Liver (tissue), 9 donors: ENCODE data around the gene PSEN1. TPM values are rescaled to one million over a fixed set of nuclear protein-coding genes. Genes with fewer than 3 reads are reported as not detected.

Experiments
- DNase-seq: peaks from one replicate; pipeline ENCODE4 v3.0.0-alpha.2; 2017; ENCODE audit warnings: low spot score
- H3K27ac ChIP-seq, 2 donors: one replicate each; pipeline ENCODE4 v1.7.0; 2013; ENCODE audit warnings: inconsistent platforms in 2 of 2, low read length in 2 of 2, control low read depth in 1 of 2, low read depth in 1 of 2, mild to moderate bottlenecking in 1 of 2
- H3K27me3 ChIP-seq, 4 donors: one replicate each; pipeline versions ENCODE4 v1.6.1 to v1.7.0; 2013; ENCODE audit warnings: low read length in 3 of 4, inconsistent platforms in 1 of 4, mild to moderate bottlenecking in 1 of 4, moderate library complexity in 1 of 4; ENCODE audit not compliant: control insufficient read depth in 4 of 4, insufficient read depth in 4 of 4
- H3K36me3 ChIP-seq, 4 donors: one replicate each; pipeline versions ENCODE4 v1.6.1 to v1.7.0; 2013; ENCODE audit warnings: low read length in 3 of 4, mild to moderate bottlenecking in 3 of 4, low read depth in 1 of 4, moderate library complexity in 1 of 4; ENCODE audit not compliant: control insufficient read depth in 4 of 4, insufficient read depth in 3 of 4
- H3K4me1 ChIP-seq, 4 donors: one replicate each; pipeline versions ENCODE4 v1.6.1 to v1.7.0; 2013; ENCODE audit warnings: low read length in 3 of 4, mild to moderate bottlenecking in 3 of 4, moderate library complexity in 1 of 4; ENCODE audit not compliant: control insufficient read depth in 4 of 4, insufficient read depth in 4 of 4
- H3K4me3 ChIP-seq, 3 donors: one replicate each; pipeline versions ENCODE4 v1.6.1 to v1.7.0; 2013; ENCODE audit warnings: low read length in 3 of 3, control low read depth in 1 of 3, low read depth in 1 of 3, mild to moderate bottlenecking in 1 of 3
- H3K9ac ChIP-seq, 2 donors: one replicate each; pipeline ENCODE4 v1.7.0; 2013; ENCODE audit warnings: low read length in 2 of 2, mild to moderate bottlenecking in 2 of 2, moderate library complexity in 2 of 2, control low read depth in 1 of 2, low read depth in 1 of 2
- H3K9me3 ChIP-seq, 4 donors: one replicate each; pipeline versions ENCODE4 v1.6.1 to v1.7.0; 2013; ENCODE audit warnings: low read length in 3 of 4; ENCODE audit not compliant: control insufficient read depth in 4 of 4
- EGR1 ChIP-seq, 2 donors: IDR thresholded peaks; 2 replicates each; pipeline ENCODE4 v1.6.1; 2016 to 2018; ENCODE audit warnings: antibody characterized with exemption in 2 of 2, low read depth in 2 of 2
- FOXA1 ChIP-seq: IDR thresholded peaks from 2 replicates; pipeline ENCODE4 v1.6.1; 2016; ENCODE audit warnings: antibody characterized with exemption
- FOXA2 ChIP-seq: IDR thresholded peaks from 2 replicates; pipeline ENCODE4 v1.6.1; 2016; ENCODE audit warnings: antibody characterized with exemption
- GABPA ChIP-seq, 2 donors: IDR thresholded peaks in 1 of 2; conservative IDR thresholded peaks in 1 of 2; 2 replicates each; pipeline ENCODE4 v1.6.1; 2016; ENCODE audit warnings: antibody characterized with exemption in 2 of 2, mild to moderate bottlenecking in 1 of 2, moderate library complexity in 1 of 2
- HNF4A ChIP-seq, 2 donors: conservative IDR thresholded peaks; 2 replicates each; pipeline ENCODE4 v1.6.1; 2016; ENCODE audit warnings: antibody characterized with exemption in 2 of 2, mild to moderate bottlenecking in 2 of 2
- JUND ChIP-seq, 2 donors: IDR thresholded peaks; 2 replicates each; pipeline ENCODE4 v1.6.1; 2016; ENCODE audit warnings: antibody characterized with exemption in 2 of 2
- MAX ChIP-seq: IDR thresholded peaks from 2 replicates; pipeline ENCODE4 v1.6.1; 2016; ENCODE audit warnings: antibody characterized with exemption
- RAD21 ChIP-seq, 2 donors: IDR thresholded peaks; 2 replicates each; pipeline ENCODE4 v1.6.1; 2016; ENCODE audit warnings: antibody characterized with exemption in 2 of 2, mild to moderate bottlenecking in 2 of 2
- TAF1 ChIP-seq: conservative IDR thresholded peaks from 2 replicates; pipeline ENCODE4 v1.6.1; 2016; ENCODE audit warnings: antibody characterized with exemption, mild to moderate bottlenecking
- YY1 ChIP-seq: IDR thresholded peaks from 2 replicates; pipeline ENCODE4 v1.6.1; 2016; ENCODE audit warnings: antibody characterized with exemption, mild to moderate bottlenecking
- WGBS: extraction: QIAGEN DNeasy Blood & Tissue Kit; methylation state at CpG from one replicate; pipeline ENCODE4 v1.1.7; 2013; 5-methylcytosine and 5-hydroxymethylcytosine counted together
- polyA plus RNA-seq, 2 donors: library from polyadenylated mRNA; stranded (reverse) in 1 of 2; unstranded in 1 of 2; fragments of 200-250 nt in 1 of 2; fragments of >200 nt in 1 of 2; fragmentation: Nextera tagmentation in 1 of 2; extraction: Ambion mirVana in 1 of 2; gene quantifications; one replicate each; pipeline versions ENCODE4 v1.2.1 to v1.2.3, GENCODE V29; 2013 to 2015
- total RNA-seq, 2 donors: library from RNA; depleted of rRNA; stranded (reverse); fragments of >200 nt; gene quantifications; one replicate each; pipeline ENCODE4 v1.2.3, GENCODE V29; 2014
- TF ChIP-seq, protein P1 (sequence below): fragments of 150-350 bp; IDR thresholded peaks from 2 replicates; pipeline ENCODE4 v1.5.1; 2017; ENCODE audit warnings: improper control_type of control experiment, low read depth, low read length; ENCODE audit not compliant: missing input control
- TF ChIP-seq, protein P2 (sequence below): IDR thresholded peaks from 2 replicates; pipeline ENCODE4 v1.6.1; 2016; ENCODE audit warnings: antibody characterized with exemption
- TF ChIP-seq, protein P3 (sequence below): IDR thresholded peaks from 2 replicates; pipeline ENCODE4 v1.6.1; 2016; ENCODE audit warnings: antibody characterized with exemption, mild to moderate bottlenecking
- donor health status: healthy.
- donor health status: healthy.
- donor health status: healthy.
- donor health status: healthy.
- donor health status: healthy.

The PSEN1 gene
- total and polyA plus RNA-seq, 4 donors: 10.4 to 36.2 (median 19.9) TPM

DNA sequence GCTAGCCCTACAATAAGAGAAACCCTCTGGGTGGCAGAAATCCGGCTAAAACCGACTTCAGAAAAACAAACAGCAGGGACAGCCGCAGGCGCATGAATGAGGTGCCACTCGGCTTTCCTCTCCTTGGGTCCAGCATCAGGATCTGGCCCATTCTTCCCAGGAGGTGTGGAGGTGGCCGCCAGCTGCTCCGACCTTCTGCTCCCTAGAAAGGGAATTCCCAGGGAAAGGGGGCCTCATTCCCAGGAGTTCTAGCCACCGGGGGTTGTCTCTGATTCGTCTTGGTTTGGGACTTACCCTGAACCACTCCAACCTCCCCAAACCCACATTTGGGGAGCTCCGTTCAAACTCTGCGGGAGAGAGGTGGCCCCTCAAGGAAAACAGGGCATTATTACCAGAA lies 114.0 kb downstream of the PSEN1 start:
- DNase-seq: no peak

GRCh38 chr14:73250781-73251500 lies 114.6 kb downstream of the PSEN1 start:
- Histone ChIP-seq H3K36me3 (no peaks in the 10 kb centered on the region), H3K4me1 (peaks cover 0 to under 1% (median 0%) of the 10 kb centered on the region in 4 donors), H3K4me3 (no peak overlapping the region), H3K27ac (no peak overlapping the region), H3K9ac (no peak overlapping the region), H3K9me3 (no peaks in the 10 kb centered on the region), H3K27me3 (no peaks in the 10 kb centered on the region)
- 95% methylated on average over 27 of the region's 27 CpGs for WGBS
- TF ChIP-seq RAD21 (IDR thresholded peaks at IDR 0.05): no peak
- no peak for TF ChIP-seq TAF1
- TF ChIP-seq FOXA2: no peak
- no peak for TF ChIP-seq GABPA (IDR thresholded peaks at IDR 0.05 in 1 of 2, conservative IDR thresholded peaks at IDR 0.05 in 1 of 2)
- no peak for TF ChIP-seq MAX
- TF ChIP-seq HNF4A (conservative IDR thresholded peaks at IDR 0.05): no peak
- no peak for TF ChIP-seq JUND (IDR thresholded peaks at IDR 0.05)
- TF ChIP-seq, protein P1, sequence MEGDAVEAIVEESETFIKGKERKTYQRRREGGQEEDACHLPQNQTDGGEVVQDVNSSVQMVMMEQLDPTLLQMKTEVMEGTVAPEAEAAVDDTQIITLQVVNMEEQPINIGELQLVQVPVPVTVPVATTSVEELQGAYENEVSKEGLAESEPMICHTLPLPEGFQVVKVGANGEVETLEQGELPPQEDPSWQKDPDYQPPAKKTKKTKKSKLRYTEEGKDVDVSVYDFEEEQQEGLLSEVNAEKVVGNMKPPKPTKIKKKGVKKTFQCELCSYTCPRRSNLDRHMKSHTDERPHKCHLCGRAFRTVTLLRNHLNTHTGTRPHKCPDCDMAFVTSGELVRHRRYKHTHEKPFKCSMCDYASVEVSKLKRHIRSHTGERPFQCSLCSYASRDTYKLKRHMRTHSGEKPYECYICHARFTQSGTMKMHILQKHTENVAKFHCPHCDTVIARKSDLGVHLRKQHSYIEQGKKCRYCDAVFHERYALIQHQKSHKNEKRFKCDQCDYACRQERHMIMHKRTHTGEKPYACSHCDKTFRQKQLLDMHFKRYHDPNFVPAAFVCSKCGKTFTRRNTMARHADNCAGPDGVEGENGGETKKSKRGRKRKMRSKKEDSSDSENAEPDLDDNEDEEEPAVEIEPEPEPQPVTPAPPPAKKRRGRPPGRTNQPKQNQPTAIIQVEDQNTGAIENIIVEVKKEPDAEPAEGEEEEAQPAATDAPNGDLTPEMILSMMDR: no peak
- no peak for DNase-seq

More for the DNA sequence above, 114.0 kb downstream of the PSEN1 start:
- Histone ChIP-seq H3K36me3 (no peaks in the 10 kb centered on the region), H3K9me3 (no peaks in the 10 kb centered on the region), H3K9ac (no peak overlapping the region), H3K4me1 (peaks cover 0 to 2% (median 0%) of the 10 kb centered on the region in 4 donors), H3K27me3 (no peaks in the 10 kb centered on the region), H3K27ac (no peak overlapping the region), H3K4me3 (no peak overlapping the region)
- WGBS: 93% methylated on average over 11 of the region's 11 CpGs
- TF ChIP-seq, protein P1: no peak

DNA sequence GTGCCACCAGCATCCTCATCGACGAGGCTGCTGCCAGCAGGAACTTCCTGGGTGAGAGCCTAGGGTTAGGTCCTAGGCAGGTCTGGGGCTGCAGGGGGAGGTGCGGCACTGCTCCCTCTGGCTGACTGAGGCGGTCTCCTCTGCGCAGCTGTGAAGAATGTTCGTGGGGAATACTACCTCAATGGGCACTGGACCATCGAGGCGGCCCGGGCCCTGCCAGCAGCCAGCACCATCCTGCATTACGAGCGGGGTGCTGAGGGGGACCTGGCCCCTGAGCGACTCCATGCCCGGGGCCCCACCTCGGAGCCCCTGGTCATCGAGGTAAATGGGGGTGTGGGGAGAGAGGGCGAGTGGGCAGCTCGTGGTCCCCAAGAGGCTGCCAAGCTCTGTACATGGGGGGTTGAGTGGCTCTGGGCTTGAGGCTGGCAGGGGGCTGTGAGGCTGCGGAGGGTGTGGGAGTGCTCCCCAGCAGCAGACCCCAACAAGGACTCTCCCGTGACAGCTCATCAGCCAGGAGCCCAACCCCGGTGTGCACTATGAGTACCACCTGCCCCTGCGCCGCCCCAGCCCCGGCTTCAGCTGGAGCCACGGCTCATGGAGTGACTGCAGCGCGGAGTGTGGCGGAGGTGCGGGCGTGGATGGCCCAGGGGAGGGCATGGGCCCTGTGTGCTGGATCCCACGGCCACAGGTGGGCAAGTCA lies 115.4 kb downstream of the PSEN1 start:
- no peak overlapping the region for H3K27ac ChIP-seq
- no peak for DNase-seq
- no peaks in the 10 kb centered on the region for H3K9me3 ChIP-seq
- H3K4me1 ChIP-seq: no peaks in the 10 kb centered on the region
- H3K36me3 ChIP-seq: no peaks in the 10 kb centered on the region
- H3K4me3 ChIP-seq: no peak overlapping the region
- H3K27me3 ChIP-seq: no peaks in the 10 kb centered on the region
- WGBS: 97% methylated on average over 30 of the region's 30 CpGs
- no peak overlapping the region for H3K9ac ChIP-seq
- no peak for TF ChIP-seq FOXA2
- TF ChIP-seq, protein P2, sequence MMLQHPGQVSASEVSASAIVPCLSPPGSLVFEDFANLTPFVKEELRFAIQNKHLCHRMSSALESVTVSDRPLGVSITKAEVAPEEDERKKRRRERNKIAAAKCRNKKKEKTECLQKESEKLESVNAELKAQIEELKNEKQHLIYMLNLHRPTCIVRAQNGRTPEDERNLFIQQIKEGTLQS: no peak
- TF ChIP-seq EGR1 (IDR thresholded peaks at IDR 0.05; ENCODE audit: low read depth in 2 of 2): no peak
- no peak for TF ChIP-seq GABPA (IDR thresholded peaks at IDR 0.05 in 1 of 2, conservative IDR thresholded peaks at IDR 0.05 in 1 of 2)
- TF ChIP-seq, protein P3, sequence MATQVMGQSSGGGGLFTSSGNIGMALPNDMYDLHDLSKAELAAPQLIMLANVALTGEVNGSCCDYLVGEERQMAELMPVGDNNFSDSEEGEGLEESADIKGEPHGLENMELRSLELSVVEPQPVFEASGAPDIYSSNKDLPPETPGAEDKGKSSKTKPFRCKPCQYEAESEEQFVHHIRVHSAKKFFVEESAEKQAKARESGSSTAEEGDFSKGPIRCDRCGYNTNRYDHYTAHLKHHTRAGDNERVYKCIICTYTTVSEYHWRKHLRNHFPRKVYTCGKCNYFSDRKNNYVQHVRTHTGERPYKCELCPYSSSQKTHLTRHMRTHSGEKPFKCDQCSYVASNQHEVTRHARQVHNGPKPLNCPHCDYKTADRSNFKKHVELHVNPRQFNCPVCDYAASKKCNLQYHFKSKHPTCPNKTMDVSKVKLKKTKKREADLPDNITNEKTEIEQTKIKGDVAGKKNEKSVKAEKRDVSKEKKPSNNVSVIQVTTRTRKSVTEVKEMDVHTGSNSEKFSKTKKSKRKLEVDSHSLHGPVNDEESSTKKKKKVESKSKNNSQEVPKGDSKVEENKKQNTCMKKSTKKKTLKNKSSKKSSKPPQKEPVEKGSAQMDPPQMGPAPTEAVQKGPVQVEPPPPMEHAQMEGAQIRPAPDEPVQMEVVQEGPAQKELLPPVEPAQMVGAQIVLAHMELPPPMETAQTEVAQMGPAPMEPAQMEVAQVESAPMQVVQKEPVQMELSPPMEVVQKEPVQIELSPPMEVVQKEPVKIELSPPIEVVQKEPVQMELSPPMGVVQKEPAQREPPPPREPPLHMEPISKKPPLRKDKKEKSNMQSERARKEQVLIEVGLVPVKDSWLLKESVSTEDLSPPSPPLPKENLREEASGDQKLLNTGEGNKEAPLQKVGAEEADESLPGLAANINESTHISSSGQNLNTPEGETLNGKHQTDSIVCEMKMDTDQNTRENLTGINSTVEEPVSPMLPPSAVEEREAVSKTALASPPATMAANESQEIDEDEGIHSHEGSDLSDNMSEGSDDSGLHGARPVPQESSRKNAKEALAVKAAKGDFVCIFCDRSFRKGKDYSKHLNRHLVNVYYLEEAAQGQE: no peak
- no peak for TF ChIP-seq FOXA1
- no peak for TF ChIP-seq YY1
- no peak for TF ChIP-seq MAX
- TF ChIP-seq, protein P1: no peak
